D341Med (cell line): ENCODE data around the gene OR8H1.

ENCODE experiments used
- DNase-seq: peaks from one replicate; pipeline ENCODE4 v3.0.0; 2012; ENCODE audit warnings: low spot score

The OR8H1 gene, protein sequence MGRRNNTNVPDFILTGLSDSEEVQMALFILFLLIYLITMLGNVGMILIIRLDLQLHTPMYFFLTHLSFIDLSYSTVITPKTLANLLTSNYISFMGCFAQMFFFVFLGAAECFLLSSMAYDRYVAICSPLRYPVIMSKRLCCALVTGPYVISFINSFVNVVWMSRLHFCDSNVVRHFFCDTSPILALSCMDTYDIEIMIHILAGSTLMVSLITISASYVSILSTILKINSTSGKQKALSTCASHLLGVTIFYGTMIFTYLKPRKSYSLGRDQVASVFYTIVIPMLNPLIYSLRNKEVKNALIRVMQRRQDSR

DNA sequence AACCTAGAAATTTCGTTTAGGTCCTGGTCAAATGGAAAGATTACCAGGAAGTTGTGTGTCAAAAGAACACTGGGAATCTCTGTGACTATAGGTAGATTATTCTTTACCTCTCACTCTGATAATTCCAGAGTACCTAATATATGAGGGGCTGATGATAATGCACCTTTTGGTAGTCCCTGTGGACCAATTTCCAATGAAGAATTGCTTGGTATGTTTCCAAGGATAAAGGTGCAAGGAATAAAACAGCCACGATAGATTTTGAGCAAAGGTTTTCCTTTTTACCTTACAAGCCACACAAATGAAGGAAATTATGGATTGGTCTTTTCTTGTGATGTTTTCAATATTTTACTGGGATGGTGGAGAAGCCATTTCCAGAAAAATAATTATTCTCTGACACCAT is at the start of gene OR8H1:
TSS of gene OR8H1 (minus strand) at position 101 of the 400 bp plus-strand sequence. CDS start 1,192 bp downstream, outside the sequence.
- no peak for DNase-seq

DNA sequence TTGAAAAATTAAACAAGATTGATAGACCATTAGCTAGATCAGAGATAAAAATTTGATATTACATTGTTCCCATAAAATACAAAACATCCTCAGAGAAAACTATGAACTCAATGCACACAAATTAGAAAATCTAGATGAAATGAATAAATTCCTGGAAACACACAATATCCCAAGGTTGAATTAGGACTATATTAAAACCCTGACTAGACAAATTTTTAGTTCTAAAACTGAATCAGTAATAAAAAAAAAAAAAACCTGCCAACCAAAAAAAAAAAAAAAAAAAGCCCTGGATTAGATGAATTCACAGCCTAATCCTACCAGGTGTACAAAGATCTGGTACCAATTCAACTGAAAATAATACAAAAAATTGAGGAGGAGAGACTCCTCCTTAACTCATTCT is 48.2 kb upstream of the OR8H1 start:
- DNase-seq = no peak

DNA sequence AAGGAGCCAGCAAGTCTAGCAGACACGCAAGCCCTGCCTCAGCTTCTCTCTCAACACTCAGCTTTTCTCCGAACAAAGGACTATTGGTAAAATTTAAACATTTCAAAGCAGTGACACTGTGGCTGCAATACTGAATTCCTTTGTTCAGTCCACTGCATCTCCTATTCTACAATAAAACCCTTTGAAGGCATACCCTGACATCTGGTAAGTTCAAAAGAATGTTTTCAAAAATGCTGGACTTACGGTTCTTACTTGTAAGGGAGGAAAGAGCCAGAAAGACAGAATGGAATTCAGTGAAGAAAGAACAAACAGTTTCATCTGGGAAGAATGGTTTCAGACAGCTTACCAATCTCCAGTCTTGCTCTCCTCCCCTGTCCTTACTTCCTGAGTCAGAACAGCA is 41.1 kb upstream of the OR8H1 start:
- no peak for DNase-seq

DNA sequence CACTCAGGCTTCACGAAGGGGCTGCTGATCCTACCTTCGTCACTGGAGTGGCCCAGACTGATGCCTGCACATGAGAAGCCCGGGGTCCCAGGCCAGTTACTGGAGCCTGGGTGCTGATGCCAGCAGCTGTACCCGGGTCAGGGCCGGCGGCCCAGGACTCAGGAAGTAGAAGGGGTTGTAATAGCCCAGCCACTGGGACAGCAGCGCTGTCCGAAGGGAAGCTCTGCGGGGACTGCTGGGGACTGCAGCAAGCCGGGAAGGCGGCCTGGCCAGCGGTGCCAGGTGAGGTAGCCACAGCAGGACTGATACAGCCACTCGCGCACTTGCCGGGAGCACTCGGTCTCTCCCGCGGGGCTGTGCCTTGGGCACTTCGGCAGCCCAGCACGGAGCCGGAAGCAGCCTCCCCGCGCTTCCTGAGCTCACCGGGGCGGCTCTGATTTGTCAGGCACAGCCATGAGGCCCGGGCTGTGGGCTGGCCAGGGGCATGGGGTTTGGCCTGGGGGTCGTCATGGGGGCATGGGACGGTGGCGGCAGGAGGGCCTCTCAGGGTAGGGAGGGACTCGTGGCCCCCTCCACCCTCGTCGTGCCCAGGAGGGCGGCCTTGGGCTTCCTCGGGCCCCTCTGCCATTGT is 39.9 kb upstream of the OR8H1 start:
- peak; percentile 17 for DNase-seq

DNA sequence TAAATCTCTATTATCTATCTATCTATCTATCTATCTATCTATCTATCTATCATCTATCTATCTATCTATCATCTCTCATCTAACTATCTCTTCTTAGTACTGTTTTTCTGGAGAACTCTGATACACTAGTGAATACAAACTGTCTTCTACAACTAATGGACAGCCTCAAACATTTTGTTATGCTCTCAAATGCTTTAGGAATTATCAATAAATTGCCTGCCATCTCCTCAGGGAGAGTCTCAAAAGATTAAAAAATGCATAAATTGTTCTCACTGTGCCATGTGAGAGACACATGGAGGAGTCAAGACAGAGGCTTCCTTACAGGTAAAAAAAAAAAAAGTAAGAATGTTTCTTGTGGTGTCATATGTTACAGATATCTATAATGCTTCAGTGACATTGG is 22.8 kb upstream of the OR8H1 start, which contains the start of gene OR8K3:
TSS of gene OR8K3 (plus strand) at position 301 of the 400 bp plus-strand sequence. CDS start 3,163 bp downstream, outside the sequence.
- DNase-seq = no peak

DNA sequence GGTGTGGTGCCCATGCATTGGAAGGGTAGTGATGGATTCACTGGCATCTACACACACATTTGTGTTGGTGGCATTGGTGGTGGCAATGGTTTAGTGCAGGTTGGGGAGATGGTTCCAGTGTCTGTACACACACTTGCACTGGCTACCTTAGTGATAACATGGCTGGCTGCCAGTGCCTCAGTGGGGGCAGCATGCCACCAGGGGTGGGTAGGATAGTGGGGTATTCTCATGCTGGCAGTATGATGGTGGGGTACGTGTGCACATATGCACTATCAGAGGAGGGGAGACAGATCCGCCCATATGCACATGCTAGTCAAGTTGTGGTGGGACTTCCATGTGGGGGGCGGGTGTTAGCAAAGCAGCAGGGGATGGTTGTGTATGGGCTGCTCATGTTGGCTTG is 15.8 kb upstream of the OR8H1 start:
- DNase-seq = no peak

DNA sequence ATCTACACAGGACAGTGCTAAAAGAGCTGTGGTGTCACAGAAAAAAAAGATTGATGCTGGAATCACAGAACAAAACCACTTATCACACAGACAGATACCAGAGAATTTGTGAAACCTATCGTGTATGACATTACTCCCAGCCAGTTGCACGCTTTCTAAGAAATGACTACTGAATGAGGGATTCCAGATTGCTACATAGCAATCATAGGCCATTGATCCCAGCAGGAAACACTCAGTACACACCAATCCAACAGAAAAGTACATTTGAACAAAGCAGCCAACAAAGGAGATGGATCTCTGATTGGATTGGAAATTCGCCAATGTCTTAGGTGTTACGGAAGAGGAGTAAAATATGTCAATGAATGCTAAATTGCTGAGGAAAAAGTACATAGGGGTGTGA is 4.8 kb upstream of the OR8H1 start:
- DNase-seq = no peak

DNA sequence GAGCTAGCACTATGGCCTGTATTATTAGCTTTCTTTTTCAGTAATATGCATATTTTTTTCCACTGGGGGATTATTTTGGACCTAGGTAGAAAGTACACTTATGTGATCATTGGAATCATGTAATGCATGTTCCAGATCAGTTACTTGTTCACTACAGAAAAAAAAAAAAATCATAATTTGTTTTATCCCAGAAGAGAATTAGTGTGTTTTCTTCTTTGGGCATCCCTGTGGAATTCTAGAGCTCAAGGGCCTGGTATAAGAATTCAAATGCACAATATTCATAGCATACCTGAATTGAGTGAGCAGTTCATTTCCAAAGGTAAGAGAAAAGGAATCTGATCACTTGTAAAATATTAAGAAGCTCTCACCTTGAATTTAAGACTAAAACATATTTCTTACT is 18.2 kb downstream of the OR8H1 start, which contains the start of gene OR5T1:
TSS of gene OR5T1 (plus strand) at position 301 of the 400 bp plus-strand sequence. CDS start 1,485 bp downstream, outside the sequence.
- DNase-seq = no peak

DNA sequence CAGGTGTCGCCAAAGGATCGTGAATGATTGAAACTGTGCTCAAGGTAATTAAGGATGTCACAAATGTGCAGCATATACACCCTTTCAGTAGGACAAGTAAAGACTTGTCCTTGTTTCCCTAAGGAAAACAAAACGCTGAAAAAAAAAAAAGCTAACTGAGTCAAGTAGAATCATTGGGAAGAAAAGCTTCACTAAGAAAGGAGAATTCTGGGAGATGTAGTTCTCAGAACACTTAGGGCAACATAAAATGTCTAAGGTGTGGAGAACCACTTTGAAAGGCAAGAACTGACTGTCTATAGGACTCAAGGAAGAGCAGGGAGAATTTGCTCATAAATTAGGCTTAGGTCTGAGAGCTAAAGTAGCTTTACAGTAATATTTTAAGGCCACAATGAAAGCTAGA is 21.0 kb downstream of the OR8H1 start:
- no peak for DNase-seq

DNA sequence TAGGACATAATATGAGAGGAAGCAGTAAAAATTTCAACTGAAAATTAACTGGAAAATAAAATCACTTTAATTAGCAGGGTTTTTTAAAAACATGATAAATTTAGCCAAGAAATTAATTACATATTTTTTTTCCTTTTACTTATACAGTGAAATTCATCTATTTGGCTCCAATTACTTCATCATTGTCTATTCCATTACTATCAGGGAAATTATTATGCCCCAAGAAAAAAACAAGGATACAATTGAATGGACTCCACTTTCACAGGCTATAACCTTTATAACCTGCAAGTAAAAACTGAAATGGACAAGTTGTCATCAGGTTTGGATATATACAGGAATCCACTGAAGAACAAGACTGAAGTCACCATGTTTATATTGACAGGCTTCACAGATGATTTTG is 40.1 kb downstream of the OR8H1 start, which contains the start of gene OR5T3:
TSS of gene OR5T3 (plus strand) at position 301 of the 400 bp plus-strand sequence. CDS start at position 301, 0 bp downstream.
- DNase-seq = no peak
